Right ventricle myocardium superior (tissue), 1 donor: ENCODE results near the gene PNPLA3. TPM values are rescaled to one million over a fixed set of nuclear protein-coding genes. Genes with fewer than 3 reads are reported as not detected.
"Not testable (repeated sequence)": the region's sequence is repeated elsewhere in the genome, so short reads cannot be mapped to it uniquely, and the experiment has no call there.

Source experiments
- ATAC-seq: fragments of 200-7000 bp; cut with Tn5 transposase; one replicate; pipeline ENCODE4 v1.9.1; 2020; ENCODE audit warnings: mild to moderate bottlenecking; ENCODE audit not compliant: poor library complexity
- DNase-seq: peaks from one replicate; pipeline ENCODE4 v3.0.0-alpha.2; 2020
- intact Hi-C: fragments of 100-400 bp; cut with DNase I; formaldehyde crosslinking; loops from one replicate; pipeline ENCODE4 v1.11.2; 2022
- total RNA-seq: library from RNA; stranded (reverse); fragmentation: NEBNext Ultra II Directional; extraction: Animal tissue kit (Norgen Biotek cat#: 25700); gene quantifications from one replicate; pipeline ENCODE4 v1.2.1, GENCODE V29; 2021
- donor health status: DM: no; HTN: yes; CAD: no; lungs with severe emphysema.

Gene PNPLA3
- total RNA-seq, 1 donor from 2014 or later, result 0.22 TPM

GRCh38 chr22:43887391-43887790, 36.2 kb upstream of the PNPLA3 start:
- no peak for DNase-seq
- no peak for ATAC-seq
- intact Hi-C loops, result no loop called here

- no peak for DNase-seq
- intact Hi-C loops, result no loop called here
- no peak for ATAC-seq
These were observed 34.9 kb upstream of the PNPLA3 start for GRCh38 chr22:43888740-43889139.

GRCh38 chr22:43889201-43889859, 34.3 kb upstream of the PNPLA3 start:
- ATAC-seq, result no peak
- intact Hi-C loops, result no loop called here
- DNase-seq, result no peak

- intact Hi-C loops, result no loop called here
- no peak for DNase-seq
- no peak for ATAC-seq
These were observed 33.7 kb upstream of the PNPLA3 start for GRCh38 chr22:43889860-43890253.

- ATAC-seq, result no peak
- DNase-seq, result no peak
- intact Hi-C loops, result no loop called here
These were observed 32.7 kb upstream of the PNPLA3 start for GRCh38 chr22:43890901-43891331.

GRCh38 chr22:43891360-43892182, 32.0 kb upstream of the PNPLA3 start, which contains the start of gene PNPLA5:
Gene PNPLA5, minus strand, starts transcription at chr22:43892013. Its CDS starts 133 bp downstream, at chr22:43891880.
- intact Hi-C loops, result no loop called here
- no peak for DNase-seq
- ATAC-seq, result no peak

GRCh38 chr22:43892183-43892894, 31.3 kb upstream of the PNPLA3 start:
- intact Hi-C loops, result no loop called here
- DNase-seq (no peak), ATAC-seq (no peak)

- intact Hi-C loops, result no loop called here
- DNase-seq (no peak), ATAC-seq (no peak)
These were observed 30.3 kb upstream of the PNPLA3 start for GRCh38 chr22:43893266-43893665.

- DNase-seq, result no peak
- intact Hi-C loops, result no loop called here
- ATAC-seq, result no peak
These were observed 29.5 kb upstream of the PNPLA3 start for GRCh38 chr22:43894122-43894521.

- ATAC-seq, result no peak
- DNase-seq, result no peak
- intact Hi-C loops, result no loop called here
These were observed 27.5 kb upstream of the PNPLA3 start for GRCh38 chr22:43895986-43896645.

GRCh38 chr22:43897751-43898261, 25.8 kb upstream of the PNPLA3 start:
- intact Hi-C loops, result no loop called here
- DNase-seq (no peak), ATAC-seq (no peak)

GRCh38 chr22:43900206-43900605, 23.4 kb upstream of the PNPLA3 start:
- ATAC-seq, result no peak
- no peak for DNase-seq
- intact Hi-C loops, result no loop called here

- no peak for DNase-seq
- ATAC-seq, result no peak
- intact Hi-C loops, result no loop called here
These were observed 21.5 kb upstream of the PNPLA3 start for GRCh38 chr22:43901976-43902643.

GRCh38 chr22:43903033-43903432, 20.6 kb upstream of the PNPLA3 start:
- ATAC-seq, intact Hi-C loops, DNase-seq: not testable (repeated sequence)

GRCh38 chr22:43904412-43904811, 19.2 kb upstream of the PNPLA3 start:
- DNase-seq, result peak; percentile 64
- ATAC-seq, intact Hi-C loops: not testable (repeated sequence)

GRCh38 chr22:43905681-43906080, 17.9 kb upstream of the PNPLA3 start:
- DNase-seq (no peak), ATAC-seq (no peak)
- intact Hi-C loops, result no loop called here

- intact Hi-C loops, result no loop called here
- DNase-seq, result no peak
- ATAC-seq, result no peak
These were observed 13.9 kb upstream of the PNPLA3 start for GRCh38 chr22:43909708-43910107.

- no peak for DNase-seq
- intact Hi-C loops, result no loop called here
- no peak for ATAC-seq
These were observed 13.4 kb upstream of the PNPLA3 start for GRCh38 chr22:43910178-43910695.
